Brain pericyte (primary cell): ENCODE data around the gene LPP.

Experiments used
- DNase-seq: peaks from one replicate; pipeline ENCODE4 v3.0.0-alpha.2; 2012; ENCODE audit warnings: low read depth, low spot score

LPP gene

DNA sequence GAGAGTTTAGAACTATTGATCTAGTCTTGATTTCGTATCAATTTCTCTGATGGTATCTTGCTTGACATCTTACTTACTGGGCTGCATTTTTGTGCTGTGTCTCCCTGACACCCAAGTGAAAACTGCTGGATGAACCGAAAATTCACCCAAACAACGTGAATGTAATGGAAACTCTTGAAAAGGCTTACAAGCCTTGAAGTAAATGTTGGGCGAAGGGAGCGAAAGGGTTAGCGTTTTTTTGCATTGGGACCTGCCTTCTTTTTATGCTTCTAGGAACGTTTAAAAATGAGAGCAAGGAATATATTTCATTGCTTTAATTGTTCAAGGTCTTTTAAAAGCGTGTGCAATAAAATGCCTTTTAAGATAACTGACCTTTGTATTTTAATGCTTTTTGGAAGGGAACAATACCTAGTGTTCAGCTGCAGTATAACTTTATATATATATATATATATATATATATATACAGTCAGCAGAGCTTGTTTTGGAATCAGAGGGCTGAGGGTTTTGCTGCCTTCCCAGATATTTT is 94.1 kb downstream of the LPP start:
- DNase-seq, result no peak

DNA sequence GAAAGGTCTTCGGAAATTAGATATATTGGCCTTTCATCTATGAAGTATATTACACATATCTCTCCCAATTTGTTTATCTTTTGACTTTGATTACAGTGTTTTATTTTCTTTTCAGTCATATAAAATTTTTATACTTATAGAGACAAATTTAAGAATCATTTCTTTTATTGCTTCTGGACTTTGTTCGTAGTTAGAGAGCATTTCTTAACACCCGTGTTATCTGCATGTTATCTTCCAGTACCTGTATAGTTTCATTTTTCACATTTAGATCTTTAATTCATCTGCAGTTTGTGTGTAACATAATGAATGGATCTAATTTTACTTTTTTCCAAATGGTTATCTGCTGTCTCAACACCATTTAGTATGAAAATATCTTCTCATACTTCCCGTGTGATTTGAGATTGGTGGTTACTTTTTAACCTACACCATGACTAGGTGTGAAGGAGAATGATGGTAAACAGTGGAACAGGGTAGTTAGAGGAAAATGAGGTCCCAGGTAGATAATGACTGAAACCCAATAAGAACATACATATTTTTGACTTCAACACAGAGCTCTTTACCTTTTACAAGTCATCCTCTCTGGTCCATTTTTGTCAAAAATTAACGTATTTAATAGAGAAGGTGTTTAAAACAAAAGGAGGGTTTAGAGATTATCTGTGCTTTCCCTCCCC is 99.3 kb downstream of the LPP start:
- no peak for DNase-seq

DNA sequence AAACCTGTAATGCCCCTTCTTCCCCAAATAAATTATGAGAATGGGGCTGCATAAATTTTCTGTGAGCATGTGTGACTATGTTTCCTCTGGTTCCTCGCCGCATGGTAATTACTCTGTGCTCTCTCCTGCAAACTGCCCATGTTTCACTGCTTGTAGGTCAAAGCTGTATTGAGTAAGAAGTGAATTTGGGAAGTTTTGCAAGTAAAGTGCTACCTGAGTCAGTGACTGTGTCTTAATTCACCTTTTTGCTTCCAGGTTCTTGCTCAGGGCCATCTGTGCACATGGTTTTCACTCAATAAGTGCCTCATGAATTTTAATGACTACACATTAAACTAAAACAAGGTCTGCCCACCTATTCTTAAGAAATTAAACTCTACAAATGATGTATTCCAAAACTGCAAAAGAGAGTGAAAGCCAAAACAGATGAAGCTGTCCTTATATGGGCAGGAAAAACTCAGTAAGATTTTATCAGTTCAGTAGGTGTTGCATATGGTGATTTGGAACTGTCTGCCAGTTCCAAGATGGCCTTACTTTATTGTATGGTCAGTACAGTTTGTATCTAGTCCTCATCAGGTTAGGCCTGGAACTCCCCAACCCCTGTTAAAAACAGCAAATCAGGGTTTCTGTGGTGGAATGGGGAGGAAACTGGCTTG is 100.0 kb downstream of the LPP start:
- DNase-seq, result no peak

DNA sequence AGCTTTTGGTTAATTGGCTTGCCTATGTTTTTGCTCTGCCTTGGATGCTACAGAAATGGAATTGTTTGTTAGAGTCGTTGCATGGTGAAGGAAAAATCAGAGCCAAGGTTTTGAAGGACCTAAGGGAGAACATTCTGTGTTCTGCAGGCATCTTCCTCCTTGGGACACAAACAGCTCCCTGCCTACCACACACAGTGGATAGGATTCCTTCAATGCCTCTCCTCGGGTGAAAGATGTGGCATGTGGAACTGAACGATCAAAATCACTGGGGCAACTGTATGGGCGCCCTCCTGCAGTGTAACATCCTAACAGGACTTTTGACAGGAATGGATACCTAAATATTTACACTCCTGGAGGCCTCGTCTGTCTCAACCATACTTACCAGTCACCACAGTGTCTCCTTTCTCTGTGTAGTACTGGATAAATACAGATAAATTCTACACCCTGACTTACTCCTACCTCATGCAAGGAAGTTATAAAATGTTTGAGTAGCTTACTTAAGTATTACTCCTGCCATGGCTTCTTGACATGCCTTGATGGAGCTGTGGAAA is 100.6 kb downstream of the LPP start:
- DNase-seq, result no peak

DNA sequence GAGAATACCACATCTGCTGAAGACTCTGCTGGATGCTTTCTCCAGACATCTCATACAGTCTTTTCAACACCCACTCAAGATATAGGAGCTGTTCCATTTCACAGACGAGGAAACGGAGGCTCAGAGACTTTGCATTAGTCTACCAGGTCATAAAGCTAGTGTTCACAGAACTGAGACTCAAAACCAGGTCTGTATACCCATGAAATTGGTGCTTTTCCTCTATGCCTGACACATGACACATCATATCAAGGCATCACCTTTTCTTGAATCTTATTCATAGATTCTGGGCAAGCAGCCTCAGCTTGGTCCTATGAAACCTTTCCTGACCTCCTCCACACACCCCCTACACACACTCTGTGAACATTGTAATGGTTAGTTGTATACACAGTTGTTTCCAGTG is 101.2 kb downstream of the LPP start:
- no peak for DNase-seq

DNA sequence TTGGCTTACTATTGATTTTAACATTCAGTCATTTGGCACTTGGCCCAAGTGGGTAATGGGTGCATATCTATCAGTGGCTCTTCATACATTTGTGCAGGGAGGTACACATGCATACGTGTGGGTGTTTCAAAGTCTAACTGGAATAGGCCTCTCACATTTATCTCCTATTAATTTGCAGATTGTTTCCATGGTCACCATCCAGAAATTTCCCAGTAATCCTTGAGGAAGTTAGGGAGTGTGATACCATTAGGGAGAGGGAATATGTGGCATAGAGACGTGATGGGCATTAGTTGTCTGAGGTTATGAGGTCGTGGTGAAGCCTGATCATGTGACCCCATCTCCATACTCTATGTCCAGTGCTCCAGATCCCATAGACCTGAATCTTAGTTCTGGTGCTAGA is 102.8 kb downstream of the LPP start:
- no peak for DNase-seq

DNA sequence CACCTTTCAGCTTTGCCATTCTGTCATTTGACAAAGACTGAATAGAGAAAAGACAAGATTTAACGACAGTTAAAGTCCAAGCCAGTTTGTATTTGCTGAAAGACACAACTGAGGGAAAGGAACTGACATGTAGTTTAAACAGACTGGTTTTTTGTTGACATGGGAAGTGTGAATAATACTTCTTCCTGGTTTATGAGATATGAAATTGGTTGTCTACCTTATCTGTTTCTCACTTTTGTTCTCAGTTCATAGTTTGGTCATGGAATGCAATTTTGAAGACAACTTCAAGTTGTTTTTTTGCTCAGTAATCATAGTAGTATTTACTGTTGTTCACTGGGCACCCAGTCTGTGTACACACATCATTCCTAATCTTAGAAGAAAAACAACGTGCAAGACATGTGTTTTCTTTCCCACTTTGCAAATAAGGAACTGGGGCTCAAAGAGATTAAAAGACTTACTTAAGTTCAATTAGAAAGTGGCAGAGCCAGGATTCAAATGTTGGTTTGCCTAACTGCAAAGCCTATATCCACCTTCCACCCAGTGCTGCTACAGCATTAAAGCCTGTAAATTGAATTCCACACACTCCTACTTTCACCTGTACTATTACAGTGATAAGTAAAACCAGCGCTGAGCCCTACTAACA is 103.5 kb downstream of the LPP start:
- no peak for DNase-seq

DNA sequence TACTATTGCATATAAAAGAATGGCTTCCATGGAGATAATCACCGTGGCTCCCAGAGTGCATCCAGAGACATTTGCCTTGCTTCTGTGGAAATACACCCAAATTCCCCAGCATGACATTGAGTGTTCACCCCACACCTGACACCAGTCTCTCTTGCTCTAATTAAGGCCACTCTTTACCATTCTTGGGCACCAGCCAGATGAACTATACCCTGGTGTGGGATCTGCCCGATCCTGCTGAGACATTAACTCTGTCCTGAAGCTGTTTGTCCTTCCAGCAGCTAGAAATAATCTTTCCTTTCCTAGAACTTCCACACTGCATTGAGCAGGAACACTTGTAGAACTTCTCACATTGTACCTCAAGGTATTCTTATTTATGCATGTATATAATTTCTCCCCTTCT is 105.2 kb downstream of the LPP start:
- DNase-seq, result no peak

DNA sequence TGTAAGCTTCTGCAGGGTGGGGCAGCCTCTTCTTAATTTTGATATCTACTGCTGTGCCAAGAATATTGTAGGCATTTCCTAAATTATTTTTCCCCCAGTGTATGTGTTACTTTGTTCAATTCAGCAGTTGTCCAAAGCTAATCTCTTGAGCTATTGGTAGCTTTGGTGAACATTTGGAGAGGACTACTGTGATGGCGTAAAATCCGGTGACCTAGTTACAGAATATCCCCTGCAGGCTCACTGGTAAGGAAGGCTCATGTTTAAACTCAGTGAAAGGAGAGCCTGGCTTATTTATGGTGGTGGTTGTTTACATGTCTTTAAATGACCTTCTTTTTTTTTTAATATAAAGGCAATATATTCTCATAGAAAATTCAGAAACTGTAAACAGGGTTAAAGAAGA is 105.6 kb downstream of the LPP start:
- no peak for DNase-seq

DNA sequence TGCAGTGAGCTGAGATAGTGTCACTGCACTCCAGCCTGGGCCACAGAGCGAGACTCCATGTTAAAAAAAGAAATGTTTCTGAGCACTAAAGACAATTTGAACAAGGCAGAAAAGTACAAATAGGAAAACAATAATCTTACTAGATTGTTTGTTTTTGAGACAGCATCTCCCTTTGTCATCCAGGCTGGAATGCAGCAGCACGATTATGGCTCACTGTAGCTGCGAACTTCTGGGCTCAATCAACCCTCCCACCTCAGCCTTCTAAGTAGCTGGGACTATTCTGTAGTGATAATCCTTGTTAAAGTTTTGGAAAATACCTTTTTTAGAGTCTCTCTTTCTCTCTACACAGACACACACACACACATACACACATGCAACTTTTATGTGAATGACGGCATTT is 107.1 kb downstream of the LPP start:
- no peak for DNase-seq

DNA sequence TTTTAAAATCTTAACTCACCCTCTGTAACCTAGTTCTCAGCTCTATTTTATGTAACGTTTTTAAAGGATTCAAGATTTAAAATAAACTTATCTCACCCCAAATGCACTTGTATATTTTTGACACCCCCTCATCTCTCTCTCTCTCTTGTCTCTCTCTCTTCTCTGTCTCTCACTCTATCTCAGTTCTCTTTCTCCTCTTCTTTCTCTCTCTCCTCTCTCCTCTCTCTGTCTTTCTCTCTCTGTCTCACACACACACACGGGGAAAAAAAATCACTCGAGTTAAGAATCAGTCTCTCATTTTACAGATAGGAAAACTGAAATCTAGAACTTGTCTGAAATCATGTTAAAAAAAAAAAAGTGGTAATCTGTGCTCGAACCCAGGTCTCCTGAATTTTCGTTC is 108.5 kb downstream of the LPP start:
- no peak for DNase-seq

DNA sequence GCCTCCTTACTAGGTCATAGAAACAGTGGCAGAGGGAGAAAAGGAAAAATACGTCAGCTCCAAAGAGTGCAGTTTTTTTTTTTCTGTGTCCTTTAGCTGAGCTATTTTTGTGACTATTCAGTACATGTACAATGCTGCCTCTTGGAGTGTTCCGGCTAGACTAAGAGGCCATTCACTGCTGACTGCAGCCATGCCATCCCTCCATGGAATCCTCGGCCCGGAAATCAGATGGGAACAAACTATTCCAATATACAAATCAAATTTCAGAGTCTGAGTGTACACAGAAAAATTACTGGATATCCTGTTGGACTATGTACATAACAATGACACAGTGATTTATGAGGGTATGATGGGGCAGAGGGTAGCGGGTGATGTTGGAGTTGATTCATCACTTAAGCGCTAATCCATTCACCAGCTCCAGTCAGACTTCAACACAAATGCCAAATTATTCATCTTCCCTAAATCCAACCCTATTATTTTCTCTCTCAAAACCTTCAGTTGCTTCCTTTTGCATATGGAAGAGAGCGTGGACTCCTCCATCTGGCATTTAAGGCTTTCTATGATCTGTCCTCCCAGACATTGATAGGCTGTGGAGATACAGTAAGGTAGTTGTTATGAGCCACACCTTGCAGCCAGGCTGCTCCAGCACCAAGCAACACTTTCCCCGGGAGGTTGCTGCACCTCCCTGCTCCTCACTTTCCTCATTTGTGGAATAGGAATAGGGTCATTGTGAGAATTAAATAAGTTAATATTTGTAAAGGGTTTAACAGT is 109.1 kb downstream of the LPP start:
- DNase-seq, result no peak

DNA sequence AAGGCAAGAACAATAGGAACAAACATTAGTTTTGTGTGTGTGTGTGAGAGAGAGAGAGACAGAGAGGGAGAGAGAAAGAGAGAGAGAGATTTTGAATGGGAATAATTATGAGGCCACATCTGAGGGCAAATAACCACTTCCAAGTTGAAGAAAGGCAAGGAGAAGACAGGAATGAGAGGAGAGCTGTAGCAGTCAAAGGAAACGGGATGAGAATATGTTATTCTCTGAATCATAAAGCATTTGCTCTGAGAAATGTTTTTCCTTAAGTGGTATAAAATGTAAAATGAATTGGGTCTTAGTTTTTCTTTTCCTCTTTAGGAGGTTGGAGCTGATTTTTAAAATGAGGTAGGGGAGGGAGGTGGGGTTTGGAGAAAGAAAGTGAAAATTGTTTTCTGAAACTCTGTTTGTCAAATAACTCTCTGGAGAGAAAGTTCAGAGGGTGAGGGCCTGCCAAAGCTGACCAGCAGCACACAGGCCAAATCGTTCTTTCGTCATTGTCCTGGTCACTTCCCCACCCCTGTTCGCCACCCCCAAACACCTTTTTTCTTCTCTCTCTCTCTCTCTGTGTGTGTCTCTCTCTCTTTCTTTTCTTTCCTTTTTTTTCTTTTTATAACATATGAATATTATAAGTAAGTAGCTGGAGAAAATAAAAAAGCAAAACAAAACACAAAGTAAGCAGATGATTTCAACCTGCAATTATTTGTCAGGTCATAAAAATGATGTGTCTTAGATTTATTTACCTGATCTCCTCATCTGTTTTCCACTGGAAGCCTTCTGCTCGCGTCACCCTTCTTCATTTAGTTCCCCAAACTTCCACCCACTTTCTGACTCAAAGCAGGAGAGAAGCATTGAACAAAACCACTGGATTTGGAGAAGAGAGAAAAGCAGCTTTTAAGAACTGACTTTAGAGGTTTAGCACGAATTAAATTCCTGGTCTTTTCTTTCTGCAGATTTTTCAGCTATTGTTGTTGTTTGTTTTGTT is 110.6 kb downstream of the LPP start:
- DNase-seq, result no peak

DNA sequence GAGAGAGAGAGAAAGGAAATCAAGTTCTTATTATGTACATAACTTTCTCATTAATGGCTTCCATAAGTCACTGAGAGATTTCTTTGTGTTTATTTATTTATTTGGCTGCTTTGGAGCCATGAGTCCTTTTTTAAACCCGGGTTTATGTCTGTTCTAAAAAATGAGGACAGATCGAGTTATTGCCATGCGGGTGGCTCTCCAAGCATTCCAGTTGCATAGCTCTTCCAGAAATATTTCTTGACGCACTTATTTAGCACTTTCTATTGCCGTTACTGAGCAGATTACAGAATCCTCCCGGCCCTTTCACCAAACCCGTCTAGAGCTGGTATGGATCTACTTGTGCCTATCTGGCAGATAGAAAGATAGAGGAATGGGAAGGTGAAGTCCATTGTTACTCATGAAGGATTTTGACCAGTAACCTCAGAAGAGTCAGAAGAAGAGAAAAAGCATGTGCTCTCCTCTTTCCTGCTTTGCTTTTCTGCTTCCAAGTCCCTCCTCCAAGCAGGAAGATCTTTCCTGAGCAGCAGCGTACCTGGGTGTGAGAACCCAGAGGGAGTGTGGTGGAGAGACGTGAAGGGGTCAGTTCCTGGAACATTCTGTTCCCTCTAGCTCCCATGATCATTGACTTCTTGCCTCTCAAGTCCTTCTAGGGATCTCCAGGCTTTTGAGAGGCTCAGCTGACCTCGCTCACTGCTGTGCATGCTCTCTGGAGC is 112.8 kb downstream of the LPP start:
- DNase-seq, result no peak

DNA sequence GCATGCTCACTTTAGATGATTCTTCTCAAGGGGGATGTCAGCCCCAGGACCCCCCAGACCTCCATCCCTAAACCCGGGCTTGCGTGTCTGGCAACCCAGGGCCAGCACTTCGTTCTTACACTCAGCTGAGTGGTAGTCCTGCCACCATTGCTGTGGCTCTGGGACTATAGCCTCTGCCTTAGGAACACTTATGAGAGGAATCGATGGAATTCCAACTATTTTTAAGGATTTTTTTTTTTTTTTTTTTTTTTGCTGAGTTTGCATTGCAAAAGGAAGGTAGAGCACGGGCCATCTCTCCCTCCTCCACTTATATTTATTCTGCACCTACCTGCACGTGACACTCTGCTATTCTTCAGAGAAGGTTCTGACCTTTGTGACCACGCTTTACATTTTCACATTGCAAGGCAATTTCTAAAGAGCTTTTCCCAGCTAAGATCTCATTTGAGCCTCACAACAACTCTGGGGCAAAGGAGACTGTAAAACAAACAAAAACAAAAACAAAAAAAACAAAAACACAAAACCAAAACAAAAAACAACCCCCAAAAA is 113.9 kb downstream of the LPP start:
- no peak for DNase-seq

DNA sequence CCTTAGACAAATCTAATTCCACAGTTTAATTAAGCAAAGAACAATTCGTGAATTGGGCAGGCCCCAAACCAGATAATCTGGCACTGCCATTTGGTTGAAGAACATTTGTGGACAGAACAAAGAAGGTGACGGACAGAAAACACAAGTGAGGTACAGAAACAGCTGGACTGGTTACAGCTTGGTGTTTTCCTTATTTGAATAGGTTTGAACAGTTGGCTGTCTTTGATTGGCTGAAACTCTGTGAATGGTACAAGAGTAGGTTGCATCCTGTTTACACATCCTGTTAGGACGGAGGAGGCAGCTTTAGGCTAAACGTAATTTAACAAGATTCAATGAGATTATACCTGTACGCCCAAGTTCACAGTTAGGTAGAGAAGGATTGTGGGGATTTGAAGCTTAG is 114.4 kb downstream of the LPP start:
- DNase-seq, result no peak

DNA sequence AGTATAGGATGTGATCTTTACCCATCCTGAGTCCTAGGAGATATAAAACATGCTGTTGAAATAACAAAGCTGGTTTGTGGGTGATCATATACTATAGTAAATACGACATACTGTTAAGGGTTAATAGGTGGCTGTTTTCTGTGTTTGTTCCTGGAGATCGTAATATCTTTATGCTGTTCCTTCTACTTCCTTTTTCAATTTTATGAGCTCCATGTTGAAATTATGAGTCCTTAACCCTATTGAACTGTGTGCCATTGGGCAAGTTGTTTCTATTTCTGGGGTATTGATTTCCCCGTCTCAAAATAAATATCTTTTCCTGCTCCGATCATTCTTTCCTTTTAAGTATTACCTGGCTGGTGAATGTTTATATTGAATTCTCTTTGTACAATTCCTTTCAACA is 115.1 kb downstream of the LPP start:
- no peak for DNase-seq

DNA sequence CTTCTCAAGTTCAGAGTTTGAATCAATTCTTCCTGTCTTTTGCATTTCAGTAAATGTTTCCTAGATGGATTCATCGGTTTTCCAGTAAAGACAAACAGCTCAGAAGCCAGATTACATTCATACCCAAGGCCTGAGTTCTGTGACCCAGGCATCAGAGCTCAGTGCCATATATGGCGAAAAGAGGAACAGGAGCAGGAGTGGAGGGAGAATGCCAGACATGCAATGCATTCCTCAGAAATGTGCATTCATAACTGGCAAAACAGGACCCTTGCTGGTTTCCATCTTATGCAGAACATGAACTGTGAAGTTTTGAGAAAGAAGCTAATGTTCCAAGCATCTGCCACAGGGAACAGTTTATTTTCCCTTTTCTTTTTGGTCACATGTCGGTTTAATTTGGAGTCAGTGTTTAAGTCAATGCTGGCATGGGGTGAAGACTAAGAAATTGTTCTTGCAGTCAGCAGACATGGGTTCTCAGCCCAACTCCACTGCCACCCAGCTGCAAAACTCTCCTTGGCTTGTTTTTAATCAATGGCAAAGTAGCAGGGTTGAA is 116.5 kb downstream of the LPP start:
- DNase-seq, result peak; percentile 73

DNA sequence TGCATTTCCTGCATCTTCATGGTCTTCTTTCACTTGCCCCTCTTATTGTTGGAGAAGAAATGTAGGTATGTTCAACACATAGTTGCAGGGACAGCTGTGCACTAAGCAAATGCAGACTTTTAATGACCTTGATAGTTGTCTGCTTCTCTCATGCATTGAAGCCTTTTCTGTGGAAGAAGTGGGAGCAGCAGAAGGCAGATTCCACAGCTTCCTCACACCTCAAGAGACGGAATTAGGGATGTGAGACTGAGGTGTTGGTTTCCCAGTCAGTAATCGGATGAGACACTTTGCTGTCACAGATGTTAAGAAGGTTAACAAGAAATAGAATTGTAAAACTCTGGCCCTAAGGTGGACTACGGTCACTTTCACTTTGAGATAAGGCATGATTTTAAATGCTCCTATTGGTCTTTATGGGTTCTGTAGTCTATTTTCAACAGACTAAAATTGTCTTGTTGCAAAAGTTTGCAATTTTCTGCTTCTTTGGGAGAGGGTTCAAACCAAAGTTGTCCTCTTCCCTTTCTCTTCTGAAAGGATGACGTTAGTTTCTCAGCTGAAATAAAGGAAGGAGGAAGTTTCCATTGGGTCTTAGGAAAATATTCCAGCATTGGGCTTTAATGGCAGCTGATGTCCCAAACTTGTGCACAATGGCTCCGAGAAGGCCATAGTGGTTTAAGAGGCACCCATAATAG is 117.4 kb downstream of the LPP start:
- no peak for DNase-seq
